ENCODE measurements around the gene TYRP1. TPM values are rescaled to one million over a fixed set of nuclear protein-coding genes. Genes with fewer than 3 reads are reported as not detected.

TYRP1 gene
- total RNA-seq, 1 donor from 2014 or later: 102 TPM

GRCh38 chr9:12723409-12724028, 30.3 kb downstream of the TYRP1 start:
- no peak for DNase-seq (ENCODE audit: low spot score)
- intact Hi-C loops (cut with DNase I): loop anchor here (2.0 to 10.0 kb wide), 3 partner anchors 101 to 364 kb away; no protein-coding TSS in a partner anchor

GRCh38 chr9:12726795-12727194, 33.6 kb downstream of the TYRP1 start:
- intact Hi-C loops (cut with DNase I): loop anchor here (10.0 kb wide), 1 partner anchor 98 kb away; no protein-coding TSS in a partner anchor
- DNase-seq (ENCODE audit: low spot score): no peak

DNA sequence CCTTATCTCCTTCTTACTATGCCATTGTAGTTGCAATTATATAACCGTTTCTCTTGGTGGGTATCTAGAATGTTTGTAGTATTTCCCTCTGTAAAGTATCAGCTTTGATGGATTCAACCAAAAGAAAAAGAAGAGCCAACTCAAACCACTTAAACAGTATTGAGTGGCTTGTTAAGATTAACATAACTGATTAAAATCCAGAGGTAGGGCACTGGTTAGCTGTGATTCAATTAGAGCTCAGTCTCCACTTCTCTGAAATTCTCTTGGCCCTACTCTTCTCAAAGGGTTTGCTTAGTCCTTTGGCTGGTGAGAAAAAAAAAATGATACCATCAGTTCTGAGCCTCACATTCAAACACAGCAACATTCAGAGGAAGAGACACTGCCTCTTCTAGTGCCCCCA, 37.0 kb downstream of the TYRP1 start:
- intact Hi-C loops (cut with DNase I): no loop called here
- no peak for DNase-seq (ENCODE audit: low spot score)

DNA sequence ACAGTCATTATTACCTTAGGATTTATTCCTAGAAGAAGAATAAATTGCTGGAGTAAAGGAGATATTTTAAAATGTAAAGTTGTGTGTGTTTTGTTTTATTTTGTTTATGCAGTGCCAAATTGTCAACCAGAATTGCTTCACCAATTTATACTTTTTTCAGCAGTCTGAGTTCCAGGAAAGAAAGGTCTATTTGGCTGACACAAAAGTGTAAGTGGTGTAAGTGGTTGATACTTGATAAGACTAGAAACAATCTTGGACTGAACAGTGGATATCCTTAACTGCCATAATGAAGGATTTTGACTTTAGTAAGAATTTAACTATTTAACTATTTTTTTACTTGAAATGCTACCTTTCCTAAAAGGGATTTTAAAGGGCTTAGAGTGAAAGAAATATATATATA, 37.7 kb downstream of the TYRP1 start:
- intact Hi-C loops (cut with DNase I): no loop called here
- DNase-seq (ENCODE audit: low spot score): no peak

GRCh38 chr9:12732971-12733370, 39.8 kb downstream of the TYRP1 start:
- intact Hi-C loops (cut with DNase I): no loop called here
- DNase-seq (ENCODE audit: low spot score): no peak

DNA sequence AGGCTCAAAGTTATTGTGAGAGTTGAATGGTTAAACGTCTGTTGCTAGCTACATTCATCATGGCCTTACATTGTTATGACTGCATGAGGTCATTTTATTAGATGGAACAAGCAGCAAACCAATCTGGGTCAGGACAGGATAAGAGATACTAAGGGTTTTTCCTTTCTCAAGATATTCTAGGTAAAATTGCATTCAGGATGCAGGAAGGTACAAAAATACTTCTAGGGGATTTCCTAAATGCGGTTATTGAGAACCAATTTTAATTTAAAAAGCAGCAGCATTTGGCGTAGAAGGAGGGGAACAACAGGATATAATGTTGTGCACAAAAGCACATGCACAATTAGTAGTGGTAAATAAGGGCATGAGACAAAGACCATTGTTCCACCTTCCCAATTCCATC, 42.5 kb downstream of the TYRP1 start:
- no peak for DNase-seq (ENCODE audit: low spot score)

DNA sequence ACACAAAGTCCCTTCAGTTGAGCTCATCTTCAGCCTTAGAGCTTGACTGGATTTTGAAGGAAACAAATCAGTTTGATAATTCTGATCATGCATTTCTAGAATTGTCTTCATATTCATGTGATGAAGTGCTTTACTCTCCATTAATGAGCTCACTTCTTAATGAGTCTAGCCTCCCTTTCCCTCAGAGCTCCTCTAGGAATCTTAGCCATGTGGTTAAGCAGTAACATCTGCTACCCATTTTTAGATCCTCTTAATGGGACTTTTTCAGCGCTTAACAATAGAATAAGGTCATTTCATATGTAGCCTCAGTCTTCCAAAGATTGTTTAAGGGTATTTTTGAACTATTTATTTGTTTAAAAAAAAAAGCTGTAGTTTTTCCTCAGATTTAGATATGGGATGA, 44.7 kb downstream of the TYRP1 start:
- no peak for DNase-seq (ENCODE audit: low spot score)
- intact Hi-C loops (cut with DNase I): no loop called here

More for the DNA sequence above, 42.5 kb downstream of the TYRP1 start:
- intact Hi-C loops (cut with DNase I): no loop called here

DNA sequence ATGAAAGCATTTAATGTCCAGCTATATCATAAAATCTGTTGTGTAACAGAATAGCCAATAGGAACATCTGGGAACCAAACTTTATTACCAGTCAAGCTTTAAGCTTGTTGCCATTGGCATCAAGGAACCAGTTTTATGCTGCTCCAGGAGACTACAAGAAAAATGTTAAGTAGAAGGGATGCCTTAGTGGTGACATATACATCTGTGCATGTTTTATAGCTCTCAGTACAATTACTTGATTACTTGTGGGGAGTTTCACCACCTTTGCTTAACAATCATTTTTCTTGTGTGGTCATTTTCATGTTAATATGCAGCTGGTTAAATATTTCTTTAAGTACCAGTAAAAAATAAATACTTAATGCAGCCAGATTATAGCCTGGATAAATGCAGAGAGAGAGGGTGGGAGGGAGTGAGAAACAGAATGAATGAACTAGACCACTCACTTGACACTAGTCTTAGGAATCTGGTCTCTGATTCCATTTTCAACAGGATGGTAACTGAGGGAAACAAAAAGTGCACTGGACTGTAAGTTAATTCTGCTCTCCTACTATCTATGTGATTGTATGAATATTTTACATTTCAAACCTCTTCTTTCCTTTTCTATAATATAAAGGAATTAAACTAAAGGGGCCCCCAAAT, 45.9 kb downstream of the TYRP1 start:
- no peak for DNase-seq (ENCODE audit: low spot score)
- intact Hi-C loops (cut with DNase I): no loop called here

DNA sequence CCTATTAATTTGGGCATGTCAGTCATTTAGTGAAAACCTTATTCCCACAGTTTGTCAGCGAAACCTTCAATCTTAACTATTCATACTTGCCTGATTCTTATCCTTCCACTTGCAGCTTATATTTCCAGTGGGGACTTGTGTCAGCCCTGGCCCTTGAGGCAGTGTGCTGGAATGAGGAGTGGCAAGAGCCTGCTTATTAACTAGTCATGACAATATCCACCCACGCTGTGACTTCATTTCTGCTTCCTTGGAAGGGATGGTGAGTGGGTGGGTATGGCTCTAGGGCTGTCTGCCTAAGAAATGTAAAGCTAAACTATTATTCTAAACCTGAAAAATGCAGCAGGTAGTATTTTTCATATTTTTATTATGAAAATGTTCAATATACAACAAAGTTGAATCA, 47.7 kb downstream of the TYRP1 start:
- DNase-seq (ENCODE audit: low spot score): no peak
- intact Hi-C loops (cut with DNase I): no loop called here

DNA sequence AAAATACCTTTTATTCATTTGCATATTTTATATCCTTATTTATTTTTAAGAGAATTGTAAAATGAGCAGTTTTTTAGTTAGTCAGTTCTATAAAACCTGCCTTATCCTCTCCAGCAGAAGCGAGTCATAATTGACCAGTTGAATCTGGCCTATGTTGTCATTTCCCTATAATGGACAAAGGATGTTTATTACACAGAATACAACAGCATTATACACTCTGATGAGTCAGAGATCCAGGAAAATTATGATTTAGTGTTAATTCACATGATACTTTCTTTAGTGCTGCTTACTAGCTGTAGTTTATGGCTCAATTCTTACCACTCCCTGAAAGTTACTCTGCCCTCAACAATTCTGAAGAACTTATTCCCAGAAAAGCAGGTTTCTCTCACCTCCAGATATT, 54.8 kb downstream of the TYRP1 start:
- intact Hi-C loops (cut with DNase I): no loop called here
- no peak for DNase-seq (ENCODE audit: low spot score)

GRCh38 chr9:12748954-12749353, 55.8 kb downstream of the TYRP1 start:
- intact Hi-C loops (cut with DNase I): no loop called here
- DNase-seq (ENCODE audit: low spot score): no peak

GRCh38 chr9:12753931-12754330, 60.7 kb downstream of the TYRP1 start:
- intact Hi-C loops (cut with DNase I): no loop called here
- DNase-seq (ENCODE audit: low spot score): no peak

DNA sequence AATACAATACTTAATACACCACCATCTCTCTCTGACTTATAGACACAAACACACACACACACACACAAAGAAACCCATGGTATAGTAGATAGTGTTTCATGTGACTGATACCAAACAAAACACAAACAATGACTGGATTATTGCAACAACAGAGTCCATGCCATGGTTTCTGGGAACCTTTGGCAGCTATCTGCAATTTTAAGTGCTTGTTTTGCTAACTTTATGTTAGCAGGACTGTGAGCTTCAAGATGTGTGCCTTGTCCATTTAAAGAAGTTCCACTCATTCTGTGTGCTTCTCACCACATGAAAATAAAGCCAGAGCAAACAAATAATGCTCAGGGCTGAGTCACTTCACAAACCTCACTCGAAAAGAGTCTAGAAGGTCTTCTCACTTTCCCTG, 66.6 kb downstream of the TYRP1 start:
- DNase-seq (ENCODE audit: low spot score): no peak
- intact Hi-C loops (cut with DNase I): no loop called here

Other genes starting within 250 kb of the TYRP1 start
- gene LURAP1L, start 81.6 kb downstream of the TYRP1 start, total RNA-seq: 2.6 TPM

All from cardiac septum (tissue), 1 donor.